Measurements from ENCODE around the gene CHD5.

Gene CHD5

DNA sequence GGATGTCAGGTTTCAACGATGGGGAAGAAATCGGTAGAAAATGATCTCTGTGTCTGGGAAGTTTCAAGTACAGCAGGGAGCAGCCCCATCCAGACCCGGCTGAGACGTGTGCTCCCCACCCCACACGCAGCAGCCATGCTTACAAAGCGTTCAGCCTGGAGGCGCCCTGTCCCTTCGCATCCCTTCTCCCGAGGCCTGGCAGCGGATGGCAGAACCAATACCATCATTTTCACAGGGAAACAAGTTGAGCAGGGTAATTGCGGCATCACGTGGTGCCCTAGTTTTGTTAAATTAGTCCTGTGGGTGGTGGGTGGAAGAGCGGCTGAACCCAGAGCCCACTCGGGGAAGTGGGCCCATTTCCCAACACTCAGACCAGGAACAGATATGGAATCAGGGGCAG, 110.5 kb downstream of the CHD5 start:
- Histone ChIP-seq H3K4me1 (ENCODE audit: insufficient read depth, low read length) (no peaks in the 10 kb centered on the region), H3K4me3 (ENCODE audit: low read depth in 1 of 2, low read length in 2 of 2) (no peak overlapping the region), H4K20me1 (ENCODE audit: insufficient read depth, low read length) (peaks cover 76% of the 10 kb centered on the region)

GRCh38 chr1:6068932-6069331, 111.2 kb downstream of the CHD5 start:
- ATAC-seq (ENCODE audit: insufficient read depth, low read depth): no peak
- Histone ChIP-seq H3K27me3 (ENCODE audit: insufficient read depth, low read length, poor library complexity) (no peaks in the 10 kb centered on the region), H3K4me1 (ENCODE audit: insufficient read depth, low read length) (no peaks in the 10 kb centered on the region), H2AFZ (ENCODE audit: low read depth, low read length) (no peak overlapping the region), H3K4me2 (ENCODE audit: insufficient read depth, low read length) (no peak overlapping the region), H3K79me2 (ENCODE audit: insufficient read depth, low read length) (no peaks in the 10 kb centered on the region), H3K9ac (ENCODE audit: low read depth, low read length) (no peak overlapping the region), H3K27ac (ENCODE audit: low read length) (no peak overlapping the region), H3K4me3 (ENCODE audit: low read depth in 1 of 2, low read length in 2 of 2) (no peak overlapping the region), H4K20me1 (ENCODE audit: insufficient read depth, low read length) (peaks cover 75% of the 10 kb centered on the region), H3K9me3 (ENCODE audit: insufficient read depth, low read length, severe bottlenecking) (no peaks in the 10 kb centered on the region), H3K36me3 (ENCODE audit: insufficient read depth, low read length) (peaks cover 23% of the 10 kb centered on the region)
- no peak for TF ChIP-seq EZH2 (IDR thresholded peaks at IDR 0.05; ENCODE audit: borderline replicate concordance, low read depth, low read length, severe bottlenecking)
- TF ChIP-seq CTCF (IDR thresholded peaks at IDR 0.05; ENCODE audit: borderline replicate concordance, extremely low read depth, low read length, poor library complexity, severe bottlenecking): no peak
- DNase-seq: no peak

More for the DNA sequence above, 110.5 kb downstream of the CHD5 start:
- Histone ChIP-seq H2AFZ (ENCODE audit: low read depth, low read length) (no peak overlapping the region), H3K36me3 (ENCODE audit: insufficient read depth, low read length) (peaks cover 28% of the 10 kb centered on the region), H3K27ac (ENCODE audit: low read length) (no peak overlapping the region), H3K79me2 (ENCODE audit: insufficient read depth, low read length) (no peaks in the 10 kb centered on the region), H3K9ac (ENCODE audit: low read depth, low read length) (no peak overlapping the region), H3K27me3 (ENCODE audit: insufficient read depth, low read length, poor library complexity) (no peaks in the 10 kb centered on the region), H3K4me2 (ENCODE audit: insufficient read depth, low read length) (no peak overlapping the region), H3K9me3 (ENCODE audit: insufficient read depth, low read length, severe bottlenecking) (no peaks in the 10 kb centered on the region)
- ATAC-seq (ENCODE audit: insufficient read depth, low read depth) (no peak), DNase-seq (no peak)
- TF ChIP-seq CTCF (IDR thresholded peaks at IDR 0.05; ENCODE audit: borderline replicate concordance, extremely low read depth, low read length, poor library complexity, severe bottlenecking) (no peak), EZH2 (IDR thresholded peaks at IDR 0.05; ENCODE audit: borderline replicate concordance, low read depth, low read length, severe bottlenecking) (no peak)

DNA sequence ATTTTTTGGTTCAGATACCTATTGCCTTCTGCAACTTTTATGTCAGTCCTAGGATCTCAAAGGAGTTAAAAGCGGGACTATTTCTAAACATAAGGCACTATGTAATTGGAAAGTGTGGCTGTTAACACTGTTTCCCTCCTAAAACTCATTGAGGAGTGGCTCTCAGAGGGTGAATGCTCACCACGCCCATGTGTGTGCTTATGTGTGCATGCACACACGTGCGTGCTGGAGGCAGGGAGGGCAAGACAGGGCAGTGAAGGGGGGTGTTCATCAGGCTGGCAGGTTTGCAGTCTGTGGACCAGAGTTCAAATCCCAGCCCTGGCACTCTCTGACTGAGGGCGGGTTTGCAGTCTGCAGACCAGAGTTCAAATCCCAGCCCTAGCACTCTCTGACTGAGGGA, 112.0 kb downstream of the CHD5 start:
- no peak for ATAC-seq (ENCODE audit: insufficient read depth, low read depth)
- Histone ChIP-seq H3K4me1 (ENCODE audit: insufficient read depth, low read length) (no peaks in the 10 kb centered on the region), H3K27ac (ENCODE audit: low read length) (no peak overlapping the region), H3K9ac (ENCODE audit: low read depth, low read length) (no peak overlapping the region), H3K79me2 (ENCODE audit: insufficient read depth, low read length) (no peaks in the 10 kb centered on the region), H3K4me3 (ENCODE audit: low read depth in 1 of 2, low read length in 2 of 2) (no peak overlapping the region), H3K36me3 (ENCODE audit: insufficient read depth, low read length) (peaks cover 14% of the 10 kb centered on the region; the same call in 1 of the 2 replicates), H3K9me3 (ENCODE audit: insufficient read depth, low read length, severe bottlenecking) (no peaks in the 10 kb centered on the region), H3K4me2 (ENCODE audit: insufficient read depth, low read length) (no peak overlapping the region), H4K20me1 (ENCODE audit: insufficient read depth, low read length) (peaks cover 68% of the 10 kb centered on the region), H2AFZ (ENCODE audit: low read depth, low read length) (no peak overlapping the region), H3K27me3 (ENCODE audit: insufficient read depth, low read length, poor library complexity) (no peaks in the 10 kb centered on the region)
- DNase-seq: no peak
- no peak for TF ChIP-seq CTCF (IDR thresholded peaks at IDR 0.05; ENCODE audit: borderline replicate concordance, extremely low read depth, low read length, poor library complexity, severe bottlenecking)
- no peak for TF ChIP-seq EZH2 (IDR thresholded peaks at IDR 0.05; ENCODE audit: borderline replicate concordance, low read depth, low read length, severe bottlenecking)

DNA sequence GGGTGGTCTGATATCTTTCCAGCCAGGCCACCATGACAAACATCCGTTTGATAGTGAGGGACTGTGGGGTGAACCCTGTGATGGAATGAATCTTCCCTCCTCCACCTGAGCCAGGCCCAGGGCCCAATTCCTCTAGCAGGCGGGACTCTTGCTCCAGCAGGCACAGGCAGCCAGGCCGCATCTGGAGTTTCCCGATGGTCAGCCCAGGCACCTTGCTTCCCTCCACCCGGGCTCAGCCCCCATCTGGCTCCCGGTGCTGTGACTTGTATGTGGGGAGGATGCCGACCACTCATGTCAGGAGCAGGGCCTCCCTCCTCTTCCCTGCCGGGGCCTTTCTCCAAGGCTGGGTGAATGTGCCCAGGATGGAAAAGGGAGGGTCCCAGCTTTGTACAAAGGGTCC, 113.4 kb downstream of the CHD5 start:
- TF ChIP-seq CTCF (IDR thresholded peaks at IDR 0.05; ENCODE audit: borderline replicate concordance, extremely low read depth, low read length, poor library complexity, severe bottlenecking) (no peak), EZH2 (IDR thresholded peaks at IDR 0.05; ENCODE audit: borderline replicate concordance, low read depth, low read length, severe bottlenecking) (no peak)
- no peak overlapping the region for H3K27ac ChIP-seq (ENCODE audit: low read length)
- no peak overlapping the region for H3K9ac ChIP-seq (ENCODE audit: low read depth, low read length)
- peaks cover 4% of the 10 kb centered on the region; the same call in 1 of the 2 replicates for H3K36me3 ChIP-seq (ENCODE audit: insufficient read depth, low read length)
- no peaks in the 10 kb centered on the region for H3K9me3 ChIP-seq (ENCODE audit: insufficient read depth, low read length, severe bottlenecking)
- H4K20me1 ChIP-seq (ENCODE audit: insufficient read depth, low read length): peaks cover 56% of the 10 kb centered on the region
- H3K4me1 ChIP-seq (ENCODE audit: insufficient read depth, low read length): no peaks in the 10 kb centered on the region
- no peak overlapping the region for H3K4me2 ChIP-seq (ENCODE audit: insufficient read depth, low read length)
- no peak for DNase-seq
- H3K79me2 ChIP-seq (ENCODE audit: insufficient read depth, low read length): no peaks in the 10 kb centered on the region
- no peaks in the 10 kb centered on the region for H3K27me3 ChIP-seq (ENCODE audit: insufficient read depth, low read length, poor library complexity)
- H3K4me3 ChIP-seq (ENCODE audit: low read depth in 1 of 2, low read length in 2 of 2): no peak overlapping the region
- no peak for ATAC-seq (ENCODE audit: insufficient read depth, low read depth)
- H2AFZ ChIP-seq (ENCODE audit: low read depth, low read length): no peak overlapping the region

Data from DND-41 (cell line).